Measurements from ENCODE around the gene MTHFD2. TPM values are rescaled to one million over a fixed set of nuclear protein-coding genes. Genes with fewer than 3 reads are reported as not detected.

Gene MTHFD2
- total RNA-seq, 1 donor from 2014 or later, result 73.5 TPM

DNA sequence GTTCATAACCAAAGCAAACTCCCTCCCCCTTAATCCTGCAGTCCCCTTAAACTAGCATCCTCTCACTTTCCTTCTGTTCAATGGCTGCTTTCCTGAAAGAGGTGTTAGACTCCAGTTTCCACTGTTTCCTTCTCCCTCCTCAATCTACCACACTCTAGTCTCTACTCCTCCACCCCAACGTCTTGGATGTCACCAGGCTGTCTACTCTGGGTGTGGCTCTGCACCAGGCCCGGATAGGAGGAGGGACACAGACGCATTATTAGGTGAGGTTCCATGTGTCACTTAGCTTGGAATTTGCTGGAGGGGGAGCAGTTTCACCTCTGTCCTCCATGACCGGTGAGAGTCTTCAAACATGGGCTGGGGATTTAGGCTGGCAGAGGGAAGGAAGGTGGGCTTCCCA lies 61.3 kb downstream of the MTHFD2 start:
- no peak for DNase-seq (ENCODE audit: extremely low spot score, unreplicated experiment)
- no peaks in the 10 kb centered on the region for H3K36me3 Mint-ChIP-seq
- TF ChIP-seq, protein P1, sequence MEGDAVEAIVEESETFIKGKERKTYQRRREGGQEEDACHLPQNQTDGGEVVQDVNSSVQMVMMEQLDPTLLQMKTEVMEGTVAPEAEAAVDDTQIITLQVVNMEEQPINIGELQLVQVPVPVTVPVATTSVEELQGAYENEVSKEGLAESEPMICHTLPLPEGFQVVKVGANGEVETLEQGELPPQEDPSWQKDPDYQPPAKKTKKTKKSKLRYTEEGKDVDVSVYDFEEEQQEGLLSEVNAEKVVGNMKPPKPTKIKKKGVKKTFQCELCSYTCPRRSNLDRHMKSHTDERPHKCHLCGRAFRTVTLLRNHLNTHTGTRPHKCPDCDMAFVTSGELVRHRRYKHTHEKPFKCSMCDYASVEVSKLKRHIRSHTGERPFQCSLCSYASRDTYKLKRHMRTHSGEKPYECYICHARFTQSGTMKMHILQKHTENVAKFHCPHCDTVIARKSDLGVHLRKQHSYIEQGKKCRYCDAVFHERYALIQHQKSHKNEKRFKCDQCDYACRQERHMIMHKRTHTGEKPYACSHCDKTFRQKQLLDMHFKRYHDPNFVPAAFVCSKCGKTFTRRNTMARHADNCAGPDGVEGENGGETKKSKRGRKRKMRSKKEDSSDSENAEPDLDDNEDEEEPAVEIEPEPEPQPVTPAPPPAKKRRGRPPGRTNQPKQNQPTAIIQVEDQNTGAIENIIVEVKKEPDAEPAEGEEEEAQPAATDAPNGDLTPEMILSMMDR (conservative IDR thresholded peaks at IDR 0.05), result no peak
- no peaks in the 10 kb centered on the region for H3K27me3 Mint-ChIP-seq
- peaks cover 17% of the 10 kb centered on the region for H3K4me1 Mint-ChIP-seq (ENCODE audit: unreplicated experiment)
- H3K27ac Mint-ChIP-seq, result no peak overlapping the region
- no peaks in the 10 kb centered on the region for H3K9me3 Mint-ChIP-seq
- H3K4me3 Mint-ChIP-seq, result no peak overlapping the region

DNA sequence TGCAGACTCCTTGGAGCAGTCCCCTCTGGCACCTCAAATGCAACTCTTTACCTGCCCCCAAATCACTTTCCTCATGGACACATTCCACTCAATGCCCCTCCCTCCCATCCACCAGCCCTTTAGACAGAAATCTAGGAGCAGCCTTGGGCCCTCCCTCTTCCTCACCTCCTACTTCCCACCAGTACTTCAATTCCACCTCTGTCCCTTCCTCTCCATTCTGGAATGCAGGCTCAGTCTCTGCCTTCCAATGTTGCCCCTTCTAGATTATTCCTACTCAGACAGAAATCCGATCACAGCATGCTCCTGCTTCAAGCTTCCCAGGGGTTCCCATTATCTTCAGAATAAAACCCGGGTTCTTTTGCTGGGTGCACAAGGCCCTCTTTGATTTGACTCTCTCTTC lies 62.1 kb downstream of the MTHFD2 start:
- no peak overlapping the region for H3K27ac Mint-ChIP-seq

GRCh38 chr2:74261204-74261864 lies 62.9 kb downstream of the MTHFD2 start:
- no peak for DNase-seq (ENCODE audit: extremely low spot score, unreplicated experiment)
- Mint-ChIP-seq H3K27me3 (no peaks in the 10 kb centered on the region), H3K27ac (peak overlapping the region; percentile 4), H3K4me3 (no peak overlapping the region), H3K36me3 (no peaks in the 10 kb centered on the region), H3K4me1 (ENCODE audit: unreplicated experiment) (peaks cover 17% of the 10 kb centered on the region), H3K9me3 (no peaks in the 10 kb centered on the region)
- TF ChIP-seq, protein P1 (conservative IDR thresholded peaks at IDR 0.05), result peak; percentile 41

More for the DNA sequence above, 62.1 kb downstream of the MTHFD2 start:
- DNase-seq (ENCODE audit: extremely low spot score, unreplicated experiment), result no peak
- Mint-ChIP-seq H3K4me3 (no peak overlapping the region), H3K9me3 (no peaks in the 10 kb centered on the region), H3K27me3 (no peaks in the 10 kb centered on the region), H3K36me3 (no peaks in the 10 kb centered on the region), H3K4me1 (ENCODE audit: unreplicated experiment) (peaks cover 17% of the 10 kb centered on the region)
- TF ChIP-seq, protein P1 (conservative IDR thresholded peaks at IDR 0.05), result no peak

DNA sequence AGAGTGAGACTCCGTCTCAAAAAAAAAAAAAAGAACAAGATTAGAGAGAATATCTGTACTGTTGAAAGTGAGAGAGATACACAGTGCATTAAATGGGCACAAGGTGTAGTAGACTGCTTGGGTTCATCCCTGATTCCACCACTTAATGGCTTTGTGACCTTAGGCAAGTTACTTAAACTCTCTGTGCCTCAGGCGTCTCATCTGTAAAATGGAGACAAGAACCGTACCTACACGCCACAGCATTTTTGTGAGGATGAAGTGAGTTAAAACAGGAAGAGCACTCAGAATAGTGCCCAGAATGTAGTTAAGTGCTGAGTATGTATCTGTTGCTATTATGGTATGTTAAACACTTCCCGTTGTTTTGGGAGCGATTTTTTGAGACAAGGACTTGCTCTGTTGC lies 64.3 kb downstream of the MTHFD2 start:
- DNase-seq (ENCODE audit: extremely low spot score, unreplicated experiment), result no peak
- TF ChIP-seq, protein P1 (conservative IDR thresholded peaks at IDR 0.05), result no peak
- H3K4me3 Mint-ChIP-seq, result no peak overlapping the region
- H3K36me3 Mint-ChIP-seq, result no peaks in the 10 kb centered on the region
- no peak overlapping the region for H3K27ac Mint-ChIP-seq
- no peaks in the 10 kb centered on the region for H3K9me3 Mint-ChIP-seq
- peaks cover 17% of the 10 kb centered on the region for H3K4me1 Mint-ChIP-seq (ENCODE audit: unreplicated experiment)
- H3K27me3 Mint-ChIP-seq, result no peaks in the 10 kb centered on the region

DNA sequence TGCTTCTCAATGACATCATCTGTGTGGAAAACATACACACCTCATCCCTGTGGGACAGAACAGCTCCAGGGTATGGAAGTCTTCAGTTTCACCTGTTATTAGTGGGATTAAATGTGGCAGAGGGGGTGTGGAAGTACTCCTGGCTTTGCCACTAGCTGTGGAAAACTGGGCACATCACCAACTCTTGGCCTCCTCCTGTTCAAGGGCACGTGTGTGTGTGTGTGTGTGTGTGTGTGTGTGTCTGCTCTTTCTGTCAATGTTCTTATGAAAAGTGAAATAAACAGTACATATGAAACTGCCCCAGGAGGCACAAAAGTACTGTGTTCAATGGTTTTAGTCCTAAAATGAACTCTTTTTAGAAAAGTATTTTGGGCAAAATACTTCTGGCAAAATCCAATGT lies 65.9 kb downstream of the MTHFD2 start:
- DNase-seq (ENCODE audit: extremely low spot score, unreplicated experiment), result no peak
- TF ChIP-seq, protein P1 (conservative IDR thresholded peaks at IDR 0.05), result no peak
- no peak overlapping the region for H3K4me3 Mint-ChIP-seq
- H3K9me3 Mint-ChIP-seq, result no peaks in the 10 kb centered on the region
- peaks cover 17% of the 10 kb centered on the region for H3K4me1 Mint-ChIP-seq (ENCODE audit: unreplicated experiment)
- no peak overlapping the region for H3K27ac Mint-ChIP-seq
- H3K27me3 Mint-ChIP-seq, result no peaks in the 10 kb centered on the region
- no peaks in the 10 kb centered on the region for H3K36me3 Mint-ChIP-seq

All from type B pancreatic cell (in vitro differentiated cells).